HepG2 (cell line): ENCODE data around the gene CHMP2B. TPM values are rescaled to one million over a fixed set of nuclear protein-coding genes. Genes with fewer than 3 reads are reported as not detected.

Experiments used
- CCDC6 ChIP-seq: sonication (generic); formaldehyde crosslinking; IDR thresholded peaks from 2 replicates; pipeline ENCODE4 v1.8.1; 2022; ENCODE audit warnings: mild to moderate bottlenecking, missing genetic modification reagents, moderate library complexity
- MED13 ChIP-seq: sonication (generic); formaldehyde crosslinking; IDR thresholded peaks from 2 replicates; pipeline ENCODE4 v1.5.0; 2020; ENCODE audit warnings: missing genetic modification reagents
- NR2F1 ChIP-seq, 2 experiments: fragments of 450-650 bp in 1 of 2; formaldehyde crosslinking in 1 of 2; IDR thresholded peaks; 2 replicates each; pipeline versions ENCODE4 v1.5.0 to v1.6.1; 2016 to 2020; ENCODE audit warnings: mild to moderate bottlenecking in 1 of 2, missing compliant biosample characterization in 1 of 2, missing genetic modification reagents in 1 of 2, moderate library complexity in 1 of 2
- PHF5A ChIP-seq: IDR thresholded peaks from one replicate; pipeline ENCODE4 v1.6.1; 2018; ENCODE audit warnings: low read depth, missing genetic modification reagents; ENCODE audit not compliant: unreplicated experiment
- REL ChIP-seq: sonication (generic); formaldehyde crosslinking; conservative IDR thresholded peaks from 2 replicates; pipeline ENCODE4 v1.8.0; 2022; ENCODE audit warnings: mild to moderate bottlenecking, missing genetic modification reagents, moderate library complexity
- RFX3 ChIP-seq: IDR thresholded peaks from 2 replicates; pipeline ENCODE4 v1.6.1; 2016; ENCODE audit warnings: missing biosample characterization, missing genetic modification reagents
- SIX4 ChIP-seq: sonication (generic); formaldehyde crosslinking; IDR thresholded peaks from 2 replicates; pipeline ENCODE4 v1.4.0; 2020; ENCODE audit warnings: missing genetic modification reagents
- SMYD3 ChIP-seq: sonication (generic); formaldehyde crosslinking; IDR thresholded peaks from 2 replicates; pipeline ENCODE4 v1.8.1; 2023; ENCODE audit warnings: mild to moderate bottlenecking, missing genetic modification reagents
- SP1 ChIP-seq, 2 experiments: fragments of 450-650 bp in 1 of 2; sonication (generic) in 1 of 2; formaldehyde crosslinking in 1 of 2; IDR thresholded peaks; 2 replicates each; pipeline versions ENCODE4 v1.4.0 to v1.6.1; 2016 to 2020; ENCODE audit warnings: missing genetic modification reagents in 1 of 2
- TBX3 ChIP-seq: fragments of 450-650 bp; IDR thresholded peaks from 2 replicates; pipeline ENCODE4 v1.6.1; 2017; ENCODE audit warnings: antibody characterized with exemption, mild to moderate bottlenecking, inconsistent platforms, borderline replicate concordance
- XBP1 ChIP-seq: sonication (generic); formaldehyde crosslinking; IDR thresholded peaks from 2 replicates; pipeline ENCODE4 v1.5.0; 2020; ENCODE audit warnings: missing genetic modification reagents
- ZMYM3 ChIP-seq: sonication (generic); formaldehyde crosslinking; IDR thresholded peaks from 2 replicates; pipeline ENCODE4 v1.5.1; 2020; ENCODE audit warnings: mild to moderate bottlenecking, missing genetic modification reagents
- ZNF17 ChIP-seq: sonication (generic); formaldehyde crosslinking; IDR thresholded peaks from 2 replicates; pipeline ENCODE4 v1.5.0; 2020; ENCODE audit warnings: mild to moderate bottlenecking, missing genetic modification reagents
- ZNF253 ChIP-seq: sonication (generic); formaldehyde crosslinking; IDR thresholded peaks from 2 replicates; pipeline ENCODE4 v1.8.0; 2022; ENCODE audit warnings: mild to moderate bottlenecking, missing genetic modification reagents, borderline replicate concordance
- ZNF605 ChIP-seq: sonication (generic); formaldehyde crosslinking; IDR thresholded peaks from 2 replicates; pipeline ENCODE4 v1.8.0; 2022; ENCODE audit warnings: mild to moderate bottlenecking, missing genetic modification reagents
- ZSCAN20 ChIP-seq: sonication (generic); formaldehyde crosslinking; IDR thresholded peaks from 2 replicates; pipeline ENCODE4 v1.4.0; 2020; ENCODE audit warnings: missing genetic modification reagents, mild to moderate bottlenecking, borderline replicate concordance
- ZZZ3 ChIP-seq: sonication (generic); formaldehyde crosslinking; IDR thresholded peaks from 2 replicates; pipeline ENCODE4 v1.4.0; 2020; ENCODE audit warnings: missing genetic modification reagents, mild to moderate bottlenecking, borderline replicate concordance
- polyA plus RNA-seq, 8 experiments: library from polyadenylated mRNA; depleted of rRNA in 3 of 8; stranded (reverse) in 7 of 8; unstranded in 1 of 8; fragments of >200 nt; fragmentation: Illumina TruSeq in 4 of 8; extraction: Trizol in 4 of 8; gene quantifications; 2 replicates each; pipeline versions ENCODE4 v1.2.1 to v1.2.3, GENCODE V29; 2011 to 2016; ENCODE audit warnings: low read depth in 4 of 8, missing spikeins in 1 of 8, mixed read lengths in 1 of 8; ENCODE audit not compliant: insufficient read depth in 1 of 8
- total RNA-seq, 5 experiments: library from RNA; depleted of rRNA; stranded (reverse); fragments of >200 nt; fragmentation: Illumina TruSeq; extraction: Trizol; gene quantifications; 2 replicates each; pipeline ENCODE4 v1.2.3, GENCODE V29; 2016; ENCODE audit warnings: low read depth in 1 of 5
- TF ChIP-seq, protein P1 (sequence below), 2 experiments: sonication (generic) in 1 of 2; formaldehyde crosslinking in 1 of 2; IDR thresholded peaks; 2 replicates each; pipeline versions ENCODE4 v1.5.1 to v1.6.1; 2011 to 2020; ENCODE audit warnings: borderline replicate concordance in 1 of 2, low read depth in 1 of 2, low read length in 1 of 2, mild to moderate bottlenecking in 1 of 2, missing genetic modification reagents in 1 of 2, moderate library complexity in 1 of 2
- TF ChIP-seq, protein P2 (sequence below): sonication (generic); formaldehyde crosslinking; IDR thresholded peaks from 2 replicates; pipeline ENCODE4 v1.4.0; 2020; ENCODE audit warnings: missing genetic modification reagents
- TF ChIP-seq, protein P3 (sequence below): sonication (generic); formaldehyde crosslinking; IDR thresholded peaks from 2 replicates; pipeline ENCODE4 v1.5.0; 2020; ENCODE audit warnings: mild to moderate bottlenecking, missing genetic modification reagents, borderline replicate concordance
- TF ChIP-seq, protein P4 (sequence below): IDR thresholded peaks from 2 replicates; pipeline ENCODE4 v1.6.1; 2016; ENCODE audit warnings: missing biosample characterization, missing genetic modification reagents, low read depth

The CHMP2B gene
- total and polyA plus RNA-seq, 2 of the 13 experiments (the other 11 are each of a cell fraction or from before 2014, with no cell fraction given): 6.9 to 33.5 TPM

DNA sequence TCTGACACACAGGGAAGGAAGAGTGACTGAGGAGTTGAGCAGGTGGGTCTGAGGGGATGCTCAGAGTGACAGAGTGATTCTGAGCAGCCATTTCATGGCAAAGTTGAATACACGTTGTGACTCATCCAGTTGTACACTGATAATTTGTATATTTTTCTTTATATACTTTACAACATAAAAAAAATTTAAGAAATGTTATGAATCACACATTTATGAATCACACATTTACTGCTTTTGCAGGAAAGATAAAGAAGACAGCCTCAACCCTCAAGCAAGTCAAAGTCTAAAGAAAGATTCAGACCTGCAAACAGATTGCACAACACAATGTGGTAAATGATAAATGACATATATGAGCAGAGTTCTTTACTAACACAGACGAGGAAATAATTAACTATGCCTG lies 21.0 kb upstream of the CHMP2B start (continued):
- TF ChIP-seq, protein P1, sequence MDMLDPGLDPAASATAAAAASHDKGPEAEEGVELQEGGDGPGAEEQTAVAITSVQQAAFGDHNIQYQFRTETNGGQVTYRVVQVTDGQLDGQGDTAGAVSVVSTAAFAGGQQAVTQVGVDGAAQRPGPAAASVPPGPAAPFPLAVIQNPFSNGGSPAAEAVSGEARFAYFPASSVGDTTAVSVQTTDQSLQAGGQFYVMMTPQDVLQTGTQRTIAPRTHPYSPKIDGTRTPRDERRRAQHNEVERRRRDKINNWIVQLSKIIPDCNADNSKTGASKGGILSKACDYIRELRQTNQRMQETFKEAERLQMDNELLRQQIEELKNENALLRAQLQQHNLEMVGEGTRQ (IDR thresholded peaks at IDR 0.05; ENCODE audit: low read depth, low read length): no peak
- TF ChIP-seq, protein P1 (CRISPR knock-in tag; IDR thresholded peaks at IDR 0.05; ENCODE audit: borderline replicate concordance): no peak
- TF ChIP-seq ZNF17 (no peak), ZSCAN20 (CRISPR knock-in tag) (no peak), ZZZ3 (CRISPR knock-in tag) (no peak), ZNF605 (no peak), TBX3 (no peak), NR2F1 (CRISPR knock-in tag; IDR thresholded peaks at IDR 0.05) (no peak), MED13 (CRISPR knock-in tag) (no peak), SP1 (IDR thresholded peaks at IDR 0.05) (no peak), SP1 (CRISPR knock-in tag; IDR thresholded peaks at IDR 0.05) (no peak), ZNF253 (no peak), XBP1 (CRISPR knock-in tag) (no peak), ZMYM3 (CRISPR knock-in tag) (no peak), RFX3 (CRISPR knock-in tag) (no peak), REL (CRISPR knock-in tag) (no peak), PHF5A (CRISPR knock-in tag) (no peak), SMYD3 (CRISPR knock-in tag) (no peak), CCDC6 (CRISPR knock-in tag) (no peak), SIX4 (CRISPR knock-in tag) (no peak)
- TF ChIP-seq, protein P2, sequence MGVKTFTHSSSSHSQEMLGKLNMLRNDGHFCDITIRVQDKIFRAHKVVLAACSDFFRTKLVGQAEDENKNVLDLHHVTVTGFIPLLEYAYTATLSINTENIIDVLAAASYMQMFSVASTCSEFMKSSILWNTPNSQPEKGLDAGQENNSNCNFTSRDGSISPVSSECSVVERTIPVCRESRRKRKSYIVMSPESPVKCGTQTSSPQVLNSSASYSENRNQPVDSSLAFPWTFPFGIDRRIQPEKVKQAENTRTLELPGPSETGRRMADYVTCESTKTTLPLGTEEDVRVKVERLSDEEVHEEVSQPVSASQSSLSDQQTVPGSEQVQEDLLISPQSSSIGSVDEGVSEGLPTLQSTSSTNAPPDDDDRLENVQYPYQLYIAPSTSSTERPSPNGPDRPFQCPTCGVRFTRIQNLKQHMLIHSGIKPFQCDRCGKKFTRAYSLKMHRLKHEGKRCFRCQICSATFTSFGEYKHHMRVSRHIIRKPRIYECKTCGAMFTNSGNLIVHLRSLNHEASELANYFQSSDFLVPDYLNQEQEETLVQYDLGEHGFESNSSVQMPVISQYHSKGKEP (CRISPR knock-in tag): no peak
- TF ChIP-seq, protein P3, sequence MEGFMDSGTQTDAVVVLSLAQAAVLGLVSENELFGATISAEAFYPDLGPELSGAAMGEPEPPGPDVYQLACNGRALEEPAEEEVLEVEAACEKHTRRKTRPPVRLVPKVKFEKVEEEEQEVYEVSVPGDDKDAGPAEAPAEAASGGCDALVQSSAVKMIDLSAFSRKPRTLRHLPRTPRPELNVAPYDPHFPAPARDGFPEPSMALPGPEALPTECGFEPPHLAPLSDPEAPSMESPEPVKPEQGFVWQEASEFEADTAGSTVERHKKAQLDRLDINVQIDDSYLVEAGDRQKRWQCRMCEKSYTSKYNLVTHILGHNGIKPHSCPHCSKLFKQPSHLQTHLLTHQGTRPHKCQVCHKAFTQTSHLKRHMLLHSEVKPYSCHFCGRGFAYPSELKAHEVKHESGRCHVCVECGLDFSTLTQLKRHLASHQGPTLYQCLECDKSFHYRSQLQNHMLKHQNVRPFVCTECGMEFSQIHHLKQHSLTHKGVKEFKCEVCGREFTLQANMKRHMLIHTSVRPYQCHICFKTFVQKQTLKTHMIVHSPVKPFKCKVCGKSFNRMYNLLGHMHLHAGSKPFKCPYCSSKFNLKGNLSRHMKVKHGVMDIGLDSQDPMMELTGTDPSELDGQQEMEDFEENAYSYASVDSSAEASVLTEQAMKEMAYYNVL (CRISPR knock-in tag): no peak
- TF ChIP-seq, protein P4, sequence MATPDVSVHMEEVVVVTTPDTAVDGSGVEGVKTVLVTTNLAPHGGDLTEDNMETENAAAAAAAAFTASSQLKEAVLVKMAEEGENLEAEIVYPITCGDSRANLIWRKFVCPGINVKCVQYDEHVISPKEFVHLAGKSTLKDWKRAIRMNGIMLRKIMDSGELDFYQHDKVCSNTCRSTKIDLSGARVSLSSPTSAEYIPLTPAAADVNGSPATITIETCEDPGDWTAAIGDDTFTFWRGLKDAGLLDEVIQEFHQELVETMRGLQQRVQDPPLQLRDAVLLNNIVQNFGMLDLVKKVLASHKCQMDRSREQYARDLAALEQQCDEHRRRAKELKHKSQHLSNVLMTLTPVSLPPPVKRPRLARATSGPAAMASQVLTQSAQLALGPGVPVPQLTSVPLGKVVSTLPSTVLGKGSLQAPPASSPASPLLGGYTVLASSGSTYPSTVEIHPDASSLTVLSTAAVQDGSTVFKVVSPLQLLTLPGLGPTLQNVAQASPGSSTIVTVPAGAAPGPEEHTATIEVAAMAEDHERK: no peak
